Kidney (tissue), 14 donors: Measurements from ENCODE around the gene TENT5C. TPM values are rescaled to one million over a fixed set of nuclear protein-coding genes. Genes with fewer than 3 reads are reported as not detected.

ENCODE experiments used
- DNase-seq, 5 donors: peaks; one replicate each; pipeline ENCODE4 v3.0.0-alpha.2; 2013 to 2020
- FAIRE-seq: peaks from 2 replicates; lab custom pipeline; 2012; peaks lifted over from hg19 to GRCh38; lab: Jason Lieb, UNC
- H3K27ac ChIP-seq, 2 donors: one replicate each; pipeline ENCODE4 v1.7.0; 2013; ENCODE audit warnings: low read depth in 2 of 2, low read length in 2 of 2, inconsistent platforms in 1 of 2
- H3K27me3 ChIP-seq: one replicate; pipeline ENCODE4 v1.7.1; 2013; ENCODE audit warnings: low read length, inconsistent platforms; ENCODE audit not compliant: control insufficient read depth, insufficient read depth
- H3K36me3 ChIP-seq, 3 donors: one replicate each; pipeline versions ENCODE4 v1.7.0 to v1.7.1; 2013; ENCODE audit warnings: low read length in 3 of 3, control low read depth in 1 of 3, inconsistent platforms in 1 of 3; ENCODE audit not compliant: insufficient read depth in 3 of 3, control insufficient read depth in 2 of 3
- H3K4me1 ChIP-seq, 3 donors: one replicate each; pipeline versions ENCODE4 v1.7.0 to v1.7.1; 2013; ENCODE audit warnings: low read length in 3 of 3, inconsistent platforms in 1 of 3, low read depth in 1 of 3; ENCODE audit not compliant: control insufficient read depth in 2 of 3, insufficient read depth in 2 of 3
- H3K4me3 ChIP-seq, 3 donors: one replicate each; pipeline versions ENCODE4 v1.7.0 to v1.8.1; 2013; ENCODE audit warnings: low read length in 3 of 3, control low read depth in 1 of 3, inconsistent platforms in 1 of 3
- H3K9ac ChIP-seq, 3 donors: one replicate each; pipeline versions ENCODE4 v1.7.0 to v1.7.1; 2013; ENCODE audit warnings: low read length in 3 of 3, control low read depth in 1 of 3, inconsistent platforms in 1 of 3
- H3K9me3 ChIP-seq, 3 donors: one replicate each; pipeline versions ENCODE4 v1.7.0 to v1.7.1; 2013; ENCODE audit warnings: low read length in 3 of 3, control low read depth in 1 of 3, inconsistent platforms in 1 of 3; ENCODE audit not compliant: control insufficient read depth in 2 of 3, insufficient read depth in 1 of 3
- intact Hi-C: fragments of 100-400 bp; cut with DNase I; formaldehyde crosslinking; loops from one replicate; pipeline ENCODE4 v1.11.1; 2022
- polyA plus RNA-seq: library from polyadenylated mRNA; stranded (reverse); fragments of 350-450 nt; fragmentation: Illumina TruSeq; extraction: RNeasy Lipid Tissue Mini Kit (QIAGEN cat#74804); gene quantifications from one replicate; pipeline ENCODE4 v1.2.3, GENCODE V29; 2014; ENCODE audit warnings: low read depth, low replicate concordance; ENCODE audit not compliant: insufficient read depth
- total RNA-seq: library from RNA; stranded (reverse); fragmentation: NEBNext Ultra II Directional; extraction: Animal tissue kit (Norgen Biotek cat#: 25700); gene quantifications from one replicate; pipeline ENCODE4 v1.2.1, GENCODE V29; 2021
- TF ChIP-seq, protein P1 (sequence below): IDR thresholded peaks from 3 replicates; pipeline ENCODE4 v1.5.1; 2012; ENCODE audit warnings: mild to moderate bottlenecking, moderate library complexity, borderline replicate concordance; ENCODE audit not compliant: insufficient read depth; ENCODE audit errors: extremely low read depth
- donor health status: control.
- donor health status: control.
- donor health status: control.
- donor health status: control.
- donor health status: control.
- donor health status: DM: yes; HTN: yes; CAD: no.
- donor health status: Normal renal cell carcinoma (clear cell type).

Gene TENT5C
- total and polyA plus RNA-seq, 2 donors from 2014 or later: 6.1 to 22.2 TPM

- TF ChIP-seq, protein P1, sequence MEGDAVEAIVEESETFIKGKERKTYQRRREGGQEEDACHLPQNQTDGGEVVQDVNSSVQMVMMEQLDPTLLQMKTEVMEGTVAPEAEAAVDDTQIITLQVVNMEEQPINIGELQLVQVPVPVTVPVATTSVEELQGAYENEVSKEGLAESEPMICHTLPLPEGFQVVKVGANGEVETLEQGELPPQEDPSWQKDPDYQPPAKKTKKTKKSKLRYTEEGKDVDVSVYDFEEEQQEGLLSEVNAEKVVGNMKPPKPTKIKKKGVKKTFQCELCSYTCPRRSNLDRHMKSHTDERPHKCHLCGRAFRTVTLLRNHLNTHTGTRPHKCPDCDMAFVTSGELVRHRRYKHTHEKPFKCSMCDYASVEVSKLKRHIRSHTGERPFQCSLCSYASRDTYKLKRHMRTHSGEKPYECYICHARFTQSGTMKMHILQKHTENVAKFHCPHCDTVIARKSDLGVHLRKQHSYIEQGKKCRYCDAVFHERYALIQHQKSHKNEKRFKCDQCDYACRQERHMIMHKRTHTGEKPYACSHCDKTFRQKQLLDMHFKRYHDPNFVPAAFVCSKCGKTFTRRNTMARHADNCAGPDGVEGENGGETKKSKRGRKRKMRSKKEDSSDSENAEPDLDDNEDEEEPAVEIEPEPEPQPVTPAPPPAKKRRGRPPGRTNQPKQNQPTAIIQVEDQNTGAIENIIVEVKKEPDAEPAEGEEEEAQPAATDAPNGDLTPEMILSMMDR: no peak
- intact Hi-C loops: no loop called here
- H3K4me3 ChIP-seq: no peak overlapping the region
- DNase-seq (no peak), FAIRE-seq (no peak)
- no peak overlapping the region for H3K9ac ChIP-seq
- peaks cover 0 to 17% (median 11%) of the 10 kb centered on the region in 3 donors for H3K4me1 ChIP-seq
- no peaks in the 10 kb centered on the region for H3K9me3 ChIP-seq
- no peaks in the 10 kb centered on the region for H3K36me3 ChIP-seq
- H3K27ac ChIP-seq: no peak overlapping the region
- H3K27me3 ChIP-seq: no peaks in the 10 kb centered on the region
Measured at GRCh38 chr1:117587499-117588356, 18.1 kb upstream of the TENT5C start.

DNA sequence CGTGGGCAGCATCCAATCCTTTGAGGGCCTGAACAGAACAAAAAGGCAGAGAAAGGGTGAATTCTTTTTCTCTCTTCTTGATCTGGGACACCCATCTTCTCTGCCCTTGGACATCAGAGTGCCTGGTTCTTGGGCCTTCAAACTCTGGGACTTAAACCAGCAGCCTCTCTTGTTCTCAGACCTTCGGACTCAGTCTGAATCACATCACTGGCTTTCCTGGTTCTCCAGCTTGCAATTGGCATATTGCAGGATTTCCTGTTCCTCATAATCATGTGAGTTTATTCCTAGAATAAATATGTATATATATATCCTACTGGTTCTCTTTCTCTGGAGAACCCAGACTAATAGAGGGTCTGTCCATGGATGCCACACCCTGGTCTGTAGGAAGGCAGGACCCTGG is 16.3 kb upstream of the TENT5C start:
- Histone ChIP-seq H3K9ac (no peak overlapping the region), H3K9me3 (no peaks in the 10 kb centered on the region), H3K4me3 (no peak overlapping the region), H3K27me3 (no peaks in the 10 kb centered on the region), H3K36me3 (no peaks in the 10 kb centered on the region), H3K4me1 (peaks cover 0 to 17% (median 11%) of the 10 kb centered on the region in 3 donors), H3K27ac (no peak overlapping the region)
- TF ChIP-seq, protein P1: no peak
- intact Hi-C loops: no loop called here
- FAIRE-seq (no peak), DNase-seq (no peak)

DNA sequence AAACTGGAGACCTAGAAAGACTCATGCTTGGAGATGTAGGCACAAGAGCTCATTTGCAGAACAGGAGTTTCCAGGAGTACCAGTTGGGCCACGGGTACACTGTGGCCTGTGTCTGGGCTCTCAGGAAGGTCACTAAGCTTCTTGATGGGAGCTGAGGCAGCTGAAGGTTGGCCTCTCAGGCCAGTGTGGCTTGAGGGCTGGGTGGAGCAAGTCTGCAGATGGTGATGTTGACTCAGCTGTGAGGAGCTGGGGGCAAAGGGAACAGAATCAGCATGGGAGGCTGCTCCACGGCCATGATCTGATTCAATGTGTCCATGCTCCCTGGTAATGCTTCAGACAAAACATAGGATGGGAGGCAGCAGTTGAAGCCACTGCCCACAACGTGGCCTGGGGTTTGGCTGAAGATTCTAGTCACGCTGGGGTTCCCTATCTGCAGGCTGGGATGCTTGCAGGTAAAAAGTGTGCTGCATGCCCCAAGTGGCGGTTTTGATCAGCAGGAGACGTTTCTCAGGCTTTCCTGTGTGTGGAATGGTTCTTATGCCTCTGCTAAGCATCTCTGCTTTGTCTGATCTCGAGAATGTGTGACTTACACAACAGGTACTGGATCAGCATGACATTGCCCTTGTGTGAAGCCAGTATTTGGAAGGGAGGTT is 15.4 kb upstream of the TENT5C start:
- H3K27ac ChIP-seq: peak overlapping the region in 1 of 2 donors; percentile 39
- DNase-seq (no peak), FAIRE-seq (no peak)
- H3K36me3 ChIP-seq: no peaks in the 10 kb centered on the region
- intact Hi-C loops: no loop called here
- no peak overlapping the region for H3K4me3 ChIP-seq
- TF ChIP-seq, protein P1: no peak
- peaks cover 0 to 17% (median 11%) of the 10 kb centered on the region in 3 donors for H3K4me1 ChIP-seq
- H3K9ac ChIP-seq: no peak overlapping the region
- H3K27me3 ChIP-seq: no peaks in the 10 kb centered on the region
- no peaks in the 10 kb centered on the region for H3K9me3 ChIP-seq
